Astrocyte of the spinal cord (primary cell): ENCODE results near the gene GPR146.

Experiments
- DNase-seq: peaks from one replicate; pipeline ENCODE4 v3.0.0; 2011; ENCODE audit warnings: low read depth, low spot score
- H3K4me3 ChIP-seq: 2 replicates; pipeline ENCODE4 v1.5.1; 2011; ENCODE audit warnings: low read depth, mild to moderate bottlenecking, low read length, moderate library complexity
- CTCF ChIP-seq: IDR thresholded peaks from 2 replicates; pipeline ENCODE4 v1.5.1; 2012; ENCODE audit warnings: low read depth, mild to moderate bottlenecking, low read length, inconsistent platforms
- in situ Hi-C: cut with HindIII; loops from 2 replicates; pipeline ENCODE4 v1.10.0; 2017; ENCODE audit warnings: low sequenced_read_pairs

The GPR146 gene

GRCh38 chr7:1049006-1049741 lies 4.8 kb downstream of the GPR146 start:
- no peak for TF ChIP-seq CTCF
- no peak overlapping the region for H3K4me3 ChIP-seq
- in situ Hi-C loops: no loop called here
- DNase-seq: no peak

- in situ Hi-C loops: no loop called here
- no peak for DNase-seq
- no peak for TF ChIP-seq CTCF
- no peak overlapping the region for H3K4me3 ChIP-seq
Measured at GRCh38 chr7:1049801-1050200, 5.5 kb downstream of the GPR146 start.

- no peak overlapping the region for H3K4me3 ChIP-seq
- no peak for TF ChIP-seq CTCF
- in situ Hi-C loops: no loop called here
- no peak for DNase-seq
Measured at GRCh38 chr7:1050254-1050906, 6.0 kb downstream of the GPR146 start.

- no peak for DNase-seq
- no peak for TF ChIP-seq CTCF
- in situ Hi-C loops: no loop called here
- H3K4me3 ChIP-seq: no peak overlapping the region
Measured at GRCh38 chr7:1050956-1051690, 6.8 kb downstream of the GPR146 start.

GRCh38 chr7:1052031-1052818 lies 7.9 kb downstream of the GPR146 start:
- TF ChIP-seq CTCF: no peak
- H3K4me3 ChIP-seq: no peak overlapping the region
- in situ Hi-C loops: no loop called here
- DNase-seq: no peak

- DNase-seq: no peak
- in situ Hi-C loops: no loop called here
- TF ChIP-seq CTCF: no peak
- H3K4me3 ChIP-seq: no peak overlapping the region
Measured at GRCh38 chr7:1053002-1053411, 8.7 kb downstream of the GPR146 start.
